HEK293 (cell line): Measurements from ENCODE around the gene ARV1.

ENCODE experiments used
- SALL2 ChIP-seq: fragments of 450-650 bp; formaldehyde crosslinking; IDR thresholded peaks from 2 replicates; pipeline ENCODE4 v1.5.0; 2017; ENCODE audit warnings: missing biosample characterization, mild to moderate bottlenecking, missing genetic modification characterization, borderline replicate concordance
- TCF7L2 ChIP-seq: IDR thresholded peaks from 2 replicates; pipeline ENCODE4 v1.6.1; 2011; ENCODE audit warnings: low read depth, mild to moderate bottlenecking, inconsistent platforms, low read length, moderate library complexity, borderline replicate concordance
- ZNF248 ChIP-seq: fragments of 450-650 bp; formaldehyde crosslinking; IDR thresholded peaks from 2 replicates; pipeline ENCODE4 v1.5.1; 2017; ENCODE audit warnings: missing biosample characterization, missing genetic modification characterization
- ZNF311 ChIP-seq: fragments of 450-650 bp; formaldehyde crosslinking; IDR thresholded peaks from 2 replicates; pipeline ENCODE4 v1.5.1; 2017; ENCODE audit warnings: missing biosample characterization, missing genetic modification characterization, borderline replicate concordance
- ZNF324 ChIP-seq: fragments of 450-650 bp; formaldehyde crosslinking; IDR thresholded peaks from 2 replicates; pipeline ENCODE4 v1.5.1; 2016; ENCODE audit warnings: missing biosample characterization, missing genetic modification characterization
- TF ChIP-seq, protein P1 (sequence below): fragments of 450-650 bp; formaldehyde crosslinking; IDR thresholded peaks from 2 replicates; pipeline ENCODE4 v1.5.1; 2016; ENCODE audit warnings: missing biosample characterization, missing genetic modification characterization
- TF ChIP-seq, protein P2 (sequence below): fragments of 450-650 bp; formaldehyde crosslinking; IDR thresholded peaks from 2 replicates; pipeline ENCODE4 v1.5.1; 2016; ENCODE audit warnings: missing biosample characterization, missing genetic modification characterization
- TF ChIP-seq, protein P3 (sequence below): fragments of 450-650 bp; formaldehyde crosslinking; IDR thresholded peaks from 2 replicates; pipeline ENCODE4 v1.5.1; 2016; ENCODE audit warnings: missing biosample characterization, missing genetic modification characterization

DNA sequence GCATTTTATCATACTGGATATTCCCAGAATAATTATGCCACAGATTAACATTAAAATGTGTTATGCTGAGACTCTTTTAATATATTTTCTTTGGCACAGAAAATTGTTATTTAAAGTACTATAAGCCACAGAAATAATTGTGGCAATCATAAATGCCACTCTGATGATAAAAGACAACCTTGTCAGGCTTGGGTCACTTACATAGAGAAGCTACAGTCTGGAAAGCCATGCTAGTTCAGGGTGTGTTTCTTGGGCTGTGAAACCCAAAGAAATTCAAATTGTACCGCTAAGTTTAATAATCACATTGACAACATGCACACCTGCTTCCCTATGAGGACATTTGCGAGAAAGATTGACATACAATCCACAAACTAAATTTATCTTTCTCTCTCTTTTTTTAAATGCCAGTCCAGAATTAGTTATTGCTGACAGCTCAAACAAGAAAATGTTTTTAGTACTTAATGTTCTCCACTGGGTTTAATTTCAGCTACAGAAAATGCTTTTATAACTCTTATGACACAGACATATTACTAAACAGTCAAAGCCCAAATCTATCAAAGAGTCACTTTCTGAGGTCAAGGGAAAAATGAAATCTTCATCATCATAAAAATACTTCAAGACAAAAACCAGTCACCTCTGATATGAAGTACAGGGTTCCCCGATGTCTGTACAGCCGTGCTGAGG lies 38.9 kb upstream of the ARV1 start:
- TF ChIP-seq TCF7L2, result no peak
- TF ChIP-seq, protein P1, sequence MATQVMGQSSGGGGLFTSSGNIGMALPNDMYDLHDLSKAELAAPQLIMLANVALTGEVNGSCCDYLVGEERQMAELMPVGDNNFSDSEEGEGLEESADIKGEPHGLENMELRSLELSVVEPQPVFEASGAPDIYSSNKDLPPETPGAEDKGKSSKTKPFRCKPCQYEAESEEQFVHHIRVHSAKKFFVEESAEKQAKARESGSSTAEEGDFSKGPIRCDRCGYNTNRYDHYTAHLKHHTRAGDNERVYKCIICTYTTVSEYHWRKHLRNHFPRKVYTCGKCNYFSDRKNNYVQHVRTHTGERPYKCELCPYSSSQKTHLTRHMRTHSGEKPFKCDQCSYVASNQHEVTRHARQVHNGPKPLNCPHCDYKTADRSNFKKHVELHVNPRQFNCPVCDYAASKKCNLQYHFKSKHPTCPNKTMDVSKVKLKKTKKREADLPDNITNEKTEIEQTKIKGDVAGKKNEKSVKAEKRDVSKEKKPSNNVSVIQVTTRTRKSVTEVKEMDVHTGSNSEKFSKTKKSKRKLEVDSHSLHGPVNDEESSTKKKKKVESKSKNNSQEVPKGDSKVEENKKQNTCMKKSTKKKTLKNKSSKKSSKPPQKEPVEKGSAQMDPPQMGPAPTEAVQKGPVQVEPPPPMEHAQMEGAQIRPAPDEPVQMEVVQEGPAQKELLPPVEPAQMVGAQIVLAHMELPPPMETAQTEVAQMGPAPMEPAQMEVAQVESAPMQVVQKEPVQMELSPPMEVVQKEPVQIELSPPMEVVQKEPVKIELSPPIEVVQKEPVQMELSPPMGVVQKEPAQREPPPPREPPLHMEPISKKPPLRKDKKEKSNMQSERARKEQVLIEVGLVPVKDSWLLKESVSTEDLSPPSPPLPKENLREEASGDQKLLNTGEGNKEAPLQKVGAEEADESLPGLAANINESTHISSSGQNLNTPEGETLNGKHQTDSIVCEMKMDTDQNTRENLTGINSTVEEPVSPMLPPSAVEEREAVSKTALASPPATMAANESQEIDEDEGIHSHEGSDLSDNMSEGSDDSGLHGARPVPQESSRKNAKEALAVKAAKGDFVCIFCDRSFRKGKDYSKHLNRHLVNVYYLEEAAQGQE, result no peak
- TF ChIP-seq, protein P2, sequence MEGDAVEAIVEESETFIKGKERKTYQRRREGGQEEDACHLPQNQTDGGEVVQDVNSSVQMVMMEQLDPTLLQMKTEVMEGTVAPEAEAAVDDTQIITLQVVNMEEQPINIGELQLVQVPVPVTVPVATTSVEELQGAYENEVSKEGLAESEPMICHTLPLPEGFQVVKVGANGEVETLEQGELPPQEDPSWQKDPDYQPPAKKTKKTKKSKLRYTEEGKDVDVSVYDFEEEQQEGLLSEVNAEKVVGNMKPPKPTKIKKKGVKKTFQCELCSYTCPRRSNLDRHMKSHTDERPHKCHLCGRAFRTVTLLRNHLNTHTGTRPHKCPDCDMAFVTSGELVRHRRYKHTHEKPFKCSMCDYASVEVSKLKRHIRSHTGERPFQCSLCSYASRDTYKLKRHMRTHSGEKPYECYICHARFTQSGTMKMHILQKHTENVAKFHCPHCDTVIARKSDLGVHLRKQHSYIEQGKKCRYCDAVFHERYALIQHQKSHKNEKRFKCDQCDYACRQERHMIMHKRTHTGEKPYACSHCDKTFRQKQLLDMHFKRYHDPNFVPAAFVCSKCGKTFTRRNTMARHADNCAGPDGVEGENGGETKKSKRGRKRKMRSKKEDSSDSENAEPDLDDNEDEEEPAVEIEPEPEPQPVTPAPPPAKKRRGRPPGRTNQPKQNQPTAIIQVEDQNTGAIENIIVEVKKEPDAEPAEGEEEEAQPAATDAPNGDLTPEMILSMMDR (tag by site-specific recombination), result no peak
- TF ChIP-seq ZNF248, result no peak
- TF ChIP-seq ZNF324, result no peak
- no peak for TF ChIP-seq ZNF311
- TF ChIP-seq, protein P3, sequence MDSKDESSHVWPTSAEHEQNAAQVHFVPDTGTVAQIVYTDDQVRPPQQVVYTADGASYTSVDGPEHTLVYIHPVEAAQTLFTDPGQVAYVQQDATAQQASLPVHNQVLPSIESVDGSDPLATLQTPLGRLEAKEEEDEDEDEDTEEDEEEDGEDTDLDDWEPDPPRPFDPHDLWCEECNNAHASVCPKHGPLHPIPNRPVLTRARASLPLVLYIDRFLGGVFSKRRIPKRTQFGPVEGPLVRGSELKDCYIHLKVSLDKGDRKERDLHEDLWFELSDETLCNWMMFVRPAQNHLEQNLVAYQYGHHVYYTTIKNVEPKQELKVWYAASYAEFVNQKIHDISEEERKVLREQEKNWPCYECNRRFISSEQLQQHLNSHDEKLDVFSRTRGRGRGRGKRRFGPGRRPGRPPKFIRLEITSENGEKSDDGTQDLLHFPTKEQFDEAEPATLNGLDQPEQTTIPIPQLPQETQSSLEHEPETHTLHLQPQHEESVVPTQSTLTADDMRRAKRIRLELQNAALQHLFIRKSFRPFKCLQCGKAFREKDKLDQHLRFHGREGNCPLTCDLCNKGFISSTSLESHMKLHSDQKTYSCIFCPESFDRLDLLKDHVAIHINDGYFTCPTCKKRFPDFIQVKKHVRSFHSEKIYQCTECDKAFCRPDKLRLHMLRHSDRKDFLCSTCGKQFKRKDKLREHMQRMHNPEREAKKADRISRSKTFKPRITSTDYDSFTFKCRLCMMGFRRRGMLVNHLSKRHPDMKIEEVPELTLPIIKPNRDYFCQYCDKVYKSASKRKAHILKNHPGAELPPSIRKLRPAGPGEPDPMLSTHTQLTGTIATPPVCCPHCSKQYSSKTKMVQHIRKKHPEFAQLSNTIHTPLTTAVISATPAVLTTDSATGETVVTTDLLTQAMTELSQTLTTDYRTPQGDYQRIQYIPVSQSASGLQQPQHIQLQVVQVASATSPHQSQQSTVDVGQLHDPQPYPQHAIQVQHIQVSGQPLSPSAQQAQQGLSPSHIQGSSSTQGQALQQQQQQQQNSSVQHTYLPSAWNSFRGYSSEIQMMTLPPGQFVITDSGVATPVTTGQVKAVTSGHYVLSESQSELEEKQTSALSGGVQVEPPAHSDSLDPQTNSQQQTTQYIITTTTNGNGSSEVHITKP (tag by site-specific recombination), result no peak
- no peak for TF ChIP-seq SALL2
